ENCODE results near the gene EFCAB12. TPM values are rescaled to one million over a fixed set of nuclear protein-coding genes. Genes with fewer than 3 reads are reported as not detected.

EFCAB12 gene
- total RNA-seq, 1 donor from 2014 or later, result 0.13 TPM

DNA sequence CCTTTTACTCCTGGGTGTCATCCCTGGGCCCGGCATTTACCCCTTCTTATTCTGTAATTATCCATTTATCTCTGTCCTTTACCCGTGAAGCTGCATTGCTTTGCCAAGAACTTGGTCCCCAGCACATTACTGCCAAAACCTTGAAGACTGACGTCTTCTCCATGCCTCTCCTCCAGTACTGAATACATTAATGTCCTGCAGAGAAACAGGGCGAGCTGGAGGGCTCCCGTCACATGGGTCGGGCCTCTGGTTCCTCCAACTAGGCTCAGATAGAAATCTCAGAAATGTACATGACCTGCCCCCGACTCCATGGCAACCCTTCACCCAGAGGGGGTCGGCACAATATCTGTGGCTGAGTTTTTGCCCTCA lies 445 bp downstream of the EFCAB12 start:
- Mint-ChIP-seq H3K9me3 (no peaks in the 10 kb centered on the region), H3K4me3 (peak overlapping the region; percentile 88), H3K4me1 (peaks cover 45% of the 10 kb centered on the region), H3K27me3 (ENCODE audit: insufficient read depth, low read depth) (peaks cover 16% of the 10 kb centered on the region), H3K27ac (no peak overlapping the region), H3K36me3 (peaks cover 10% of the 10 kb centered on the region)
- peaks cover 14% of the 10 kb centered on the region for H3K27me3 ChIP-seq
- no peaks in the 10 kb centered on the region for H3K79me2 ChIP-seq (ENCODE audit: low read depth)
- H3K4me3 ChIP-seq, result peak overlapping the region; percentile 60
- TF ChIP-seq EZH2 (IDR thresholded peaks at IDR 0.05), result no peak
- TF ChIP-seq, protein P1, sequence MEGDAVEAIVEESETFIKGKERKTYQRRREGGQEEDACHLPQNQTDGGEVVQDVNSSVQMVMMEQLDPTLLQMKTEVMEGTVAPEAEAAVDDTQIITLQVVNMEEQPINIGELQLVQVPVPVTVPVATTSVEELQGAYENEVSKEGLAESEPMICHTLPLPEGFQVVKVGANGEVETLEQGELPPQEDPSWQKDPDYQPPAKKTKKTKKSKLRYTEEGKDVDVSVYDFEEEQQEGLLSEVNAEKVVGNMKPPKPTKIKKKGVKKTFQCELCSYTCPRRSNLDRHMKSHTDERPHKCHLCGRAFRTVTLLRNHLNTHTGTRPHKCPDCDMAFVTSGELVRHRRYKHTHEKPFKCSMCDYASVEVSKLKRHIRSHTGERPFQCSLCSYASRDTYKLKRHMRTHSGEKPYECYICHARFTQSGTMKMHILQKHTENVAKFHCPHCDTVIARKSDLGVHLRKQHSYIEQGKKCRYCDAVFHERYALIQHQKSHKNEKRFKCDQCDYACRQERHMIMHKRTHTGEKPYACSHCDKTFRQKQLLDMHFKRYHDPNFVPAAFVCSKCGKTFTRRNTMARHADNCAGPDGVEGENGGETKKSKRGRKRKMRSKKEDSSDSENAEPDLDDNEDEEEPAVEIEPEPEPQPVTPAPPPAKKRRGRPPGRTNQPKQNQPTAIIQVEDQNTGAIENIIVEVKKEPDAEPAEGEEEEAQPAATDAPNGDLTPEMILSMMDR (IDR thresholded peaks at IDR 0.05), result no peak
- no peak for TF ChIP-seq EZH2phosphoT487 (IDR thresholded peaks at IDR 0.05)
- peaks cover 26% of the 10 kb centered on the region for H3K4me1 ChIP-seq
- DNase-seq (ENCODE audit: low spot score), result no peak
- peaks cover 3% of the 10 kb centered on the region for H3K36me3 ChIP-seq
- H3F3A ChIP-seq (ENCODE audit: low read depth), result peaks cover 39% of the 10 kb centered on the region
- H3K4me2 ChIP-seq, result peak overlapping the region; percentile 92
- no peaks in the 10 kb centered on the region for H3K9me3 ChIP-seq (ENCODE audit: low read depth)
- peak overlapping the region; percentile 34 for H2AFZ ChIP-seq (replicated peaks)
- H3K27ac ChIP-seq, result no peak overlapping the region
- H3K9ac ChIP-seq, result no peak overlapping the region
- no peaks in the 10 kb centered on the region for H4K20me1 ChIP-seq (ENCODE audit: low read depth)

DNA sequence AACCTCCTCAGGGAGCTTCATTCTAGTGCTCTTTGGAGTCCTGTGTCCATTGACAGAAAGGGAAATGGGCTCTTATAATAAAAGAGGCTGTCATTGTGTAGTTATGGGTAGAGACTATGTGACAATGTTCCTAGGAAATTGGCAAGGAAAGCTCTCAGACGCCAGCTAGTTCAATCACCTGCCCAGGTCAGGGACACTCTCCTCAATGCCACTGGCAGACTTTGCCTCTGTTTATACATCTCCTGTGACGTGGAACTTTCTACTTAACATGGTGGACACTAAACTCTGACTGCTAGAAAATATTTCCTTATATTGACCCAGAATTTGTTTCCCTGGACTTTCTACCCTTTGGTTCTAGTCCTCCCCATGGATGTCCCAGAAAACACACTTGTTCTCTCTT lies 2.8 kb downstream of the EFCAB12 start:
- Histone ChIP-seq H4K20me1 (ENCODE audit: low read depth) (no peaks in the 10 kb centered on the region), H3K27ac (no peak overlapping the region), H3K4me3 (no peak overlapping the region), H3K4me2 (no peak overlapping the region), H3K4me1 (peaks cover 26% of the 10 kb centered on the region), H3K9me3 (ENCODE audit: low read depth) (no peaks in the 10 kb centered on the region), H3K79me2 (ENCODE audit: low read depth) (no peaks in the 10 kb centered on the region), H3F3A (ENCODE audit: low read depth) (peaks cover 31% of the 10 kb centered on the region), H3K9ac (no peak overlapping the region), H2AFZ (replicated peaks) (peak overlapping the region; percentile 10), H3K36me3 (no peaks in the 10 kb centered on the region), H3K27me3 (peaks cover 14% of the 10 kb centered on the region)
- Mint-ChIP-seq H3K27me3 (ENCODE audit: insufficient read depth, low read depth) (peaks cover 17% of the 10 kb centered on the region), H3K4me1 (peaks cover 45% of the 10 kb centered on the region), H3K36me3 (peaks cover 3% of the 10 kb centered on the region), H3K9me3 (no peaks in the 10 kb centered on the region), H3K4me3 (no peak overlapping the region), H3K27ac (no peak overlapping the region)
- DNase-seq (ENCODE audit: low spot score), result no peak
- no peak for TF ChIP-seq EZH2 (IDR thresholded peaks at IDR 0.05)

DNA sequence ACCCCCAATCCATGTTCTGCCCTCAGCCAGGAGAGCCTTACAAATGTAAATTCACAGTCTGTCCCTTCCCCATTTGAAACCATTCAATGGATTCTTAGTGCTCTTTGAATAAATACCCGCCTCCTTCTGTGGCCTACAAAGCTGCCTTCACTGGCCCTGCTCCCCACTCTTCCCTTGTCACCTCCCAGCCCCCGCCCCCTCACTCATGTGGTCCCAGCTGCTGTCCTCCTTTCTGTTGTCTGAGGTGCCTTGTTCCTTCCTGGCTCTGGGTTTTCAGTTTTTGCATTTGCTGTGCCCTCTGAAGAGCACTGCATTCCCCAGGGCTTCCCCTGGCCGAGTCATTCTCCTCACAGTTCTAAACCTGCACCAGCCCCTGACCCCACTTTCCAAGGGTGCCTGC lies 3.2 kb downstream of the EFCAB12 start:
- Histone ChIP-seq H3K27me3 (peaks cover 14% of the 10 kb centered on the region), H3F3A (ENCODE audit: low read depth) (peaks cover 27% of the 10 kb centered on the region), H3K36me3 (no peaks in the 10 kb centered on the region), H2AFZ (replicated peaks) (peak overlapping the region; percentile 10), H3K27ac (no peak overlapping the region), H3K79me2 (ENCODE audit: low read depth) (no peaks in the 10 kb centered on the region), H3K4me1 (peaks cover 26% of the 10 kb centered on the region), H3K9me3 (ENCODE audit: low read depth) (no peaks in the 10 kb centered on the region), H3K4me2 (no peak overlapping the region), H4K20me1 (ENCODE audit: low read depth) (no peaks in the 10 kb centered on the region), H3K9ac (no peak overlapping the region), H3K4me3 (no peak overlapping the region)
- H3K4me1 Mint-ChIP-seq, result peaks cover 45% of the 10 kb centered on the region
- H3K9me3 Mint-ChIP-seq, result no peaks in the 10 kb centered on the region
- DNase-seq (ENCODE audit: low spot score), result no peak
- H3K27me3 Mint-ChIP-seq (ENCODE audit: insufficient read depth, low read depth), result peaks cover 17% of the 10 kb centered on the region
- H3K4me3 Mint-ChIP-seq, result peak overlapping the region; percentile 28
- peaks cover 1% of the 10 kb centered on the region for H3K36me3 Mint-ChIP-seq
- TF ChIP-seq, protein P1 (IDR thresholded peaks at IDR 0.05), result no peak
- no peak for TF ChIP-seq EZH2 (IDR thresholded peaks at IDR 0.05)
- TF ChIP-seq EZH2phosphoT487 (IDR thresholded peaks at IDR 0.05), result no peak
- no peak overlapping the region for H3K27ac Mint-ChIP-seq

DNA sequence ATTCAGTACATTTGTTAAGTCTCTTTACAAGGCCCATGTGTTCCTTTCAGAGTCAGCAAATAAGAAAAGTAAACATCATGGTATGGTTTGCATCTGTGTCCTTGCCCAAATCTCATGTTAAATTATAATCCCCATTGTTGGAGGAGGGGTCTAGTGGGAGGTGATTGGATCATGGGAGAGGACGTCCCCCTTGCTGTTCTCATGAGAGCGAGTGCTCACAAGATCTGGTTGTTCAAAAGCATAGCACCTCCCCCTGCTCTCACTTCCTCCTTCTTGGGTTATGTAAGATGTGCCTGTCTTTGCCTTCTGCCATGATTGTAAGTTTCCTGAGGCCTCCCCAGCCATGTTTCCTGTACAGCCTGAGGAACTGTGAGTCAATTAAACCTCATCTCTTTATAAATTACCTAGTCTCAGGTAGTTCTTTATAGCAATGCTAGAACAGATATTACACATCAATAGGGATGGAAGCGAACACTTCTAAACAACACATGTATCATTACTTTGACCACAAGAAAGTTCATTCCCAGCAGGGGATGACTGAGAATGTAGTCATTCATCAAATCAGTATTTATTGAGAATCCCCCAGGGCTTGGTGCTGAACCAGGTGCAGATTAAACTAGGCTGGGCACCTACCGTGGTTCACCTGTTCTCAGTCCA lies 4.1 kb downstream of the EFCAB12 start:
- H3K4me1 ChIP-seq, result peaks cover 26% of the 10 kb centered on the region
- Mint-ChIP-seq H3K27me3 (ENCODE audit: insufficient read depth, low read depth) (peaks cover 17% of the 10 kb centered on the region), H3K9me3 (no peaks in the 10 kb centered on the region), H3K4me1 (peaks cover 44% of the 10 kb centered on the region), H3K4me3 (peak overlapping the region; percentile 54), H3K36me3 (peaks cover 1% of the 10 kb centered on the region), H3K27ac (peak overlapping the region; percentile 88)
- H3K79me2 ChIP-seq (ENCODE audit: low read depth), result no peaks in the 10 kb centered on the region
- TF ChIP-seq EZH2phosphoT487 (IDR thresholded peaks at IDR 0.05) (no peak), EZH2 (IDR thresholded peaks at IDR 0.05) (no peak)
- TF ChIP-seq, protein P1 (IDR thresholded peaks at IDR 0.05), result no peak
- no peak overlapping the region for H3K4me2 ChIP-seq
- no peaks in the 10 kb centered on the region for H3K36me3 ChIP-seq
- no peak for DNase-seq (ENCODE audit: low spot score)
- no peak overlapping the region for H3K4me3 ChIP-seq
- no peak overlapping the region for H3K9ac ChIP-seq
- H3K9me3 ChIP-seq (ENCODE audit: low read depth), result no peaks in the 10 kb centered on the region
- H3K27ac ChIP-seq, result no peak overlapping the region
- H3K27me3 ChIP-seq, result peaks cover 14% of the 10 kb centered on the region
- H4K20me1 ChIP-seq (ENCODE audit: low read depth), result no peaks in the 10 kb centered on the region
- peaks cover 20% of the 10 kb centered on the region for H3F3A ChIP-seq (ENCODE audit: low read depth)
- H2AFZ ChIP-seq (replicated peaks), result peak overlapping the region; percentile 72

All from neural progenitor cell (in vitro differentiated cells).